ENCODE data around the gene IFT27.
"Not testable (repeated sequence)": the region's sequence is repeated elsewhere in the genome, so short reads cannot be mapped to it uniquely, and the experiment has no call there.

The IFT27 gene

GRCh38 chr22:36745301-36745995 is 30.5 kb downstream of the IFT27 start:
- DNase-seq (ENCODE audit: low read depth in 4 of 4, low spot score in 1 of 4): no peak

- DNase-seq (ENCODE audit: low read depth in 4 of 4, low spot score in 1 of 4): no peak
Observed at GRCh38 chr22:36744791-36745190, 31.1 kb downstream of the IFT27 start.

GRCh38 chr22:36744413-36744765 is 31.5 kb downstream of the IFT27 start:
- DNase-seq (ENCODE audit: low read depth in 4 of 4, low spot score in 1 of 4): no peak

GRCh38 chr22:36743591-36744412 is 32.1 kb downstream of the IFT27 start:
- no peak for DNase-seq (ENCODE audit: low read depth in 4 of 4, low spot score in 1 of 4)

GRCh38 chr22:36743011-36743410 is 32.9 kb downstream of the IFT27 start:
- no peak for DNase-seq (ENCODE audit: low read depth in 4 of 4, low spot score in 1 of 4)

- DNase-seq (ENCODE audit: low read depth in 4 of 4, low spot score in 1 of 4): no peak
Observed at GRCh38 chr22:36741968-36742367, 34.0 kb downstream of the IFT27 start.

GRCh38 chr22:36741204-36741793 is 34.6 kb downstream of the IFT27 start:
- no peak for DNase-seq (ENCODE audit: low read depth in 4 of 4, low spot score in 1 of 4)

- DNase-seq (ENCODE audit: low read depth in 4 of 4, low spot score in 1 of 4): no peak
Observed at GRCh38 chr22:36740716-36741115, 35.2 kb downstream of the IFT27 start.

GRCh38 chr22:36739185-36739584 is 36.7 kb downstream of the IFT27 start:
- no peak for DNase-seq (ENCODE audit: low read depth in 4 of 4, low spot score in 1 of 4)

- DNase-seq (ENCODE audit: low read depth in 4 of 4, low spot score in 1 of 4): no peak
Observed at GRCh38 chr22:36738416-36739020, 37.4 kb downstream of the IFT27 start.

GRCh38 chr22:36737776-36738175 is 38.1 kb downstream of the IFT27 start:
- DNase-seq (ENCODE audit: low read depth in 4 of 4, low spot score in 1 of 4): no peak

GRCh38 chr22:36736701-36737320 is 39.1 kb downstream of the IFT27 start:
- DNase-seq (ENCODE audit: low read depth in 4 of 4, low spot score in 1 of 4): no peak

- no peak for DNase-seq (ENCODE audit: low read depth in 4 of 4, low spot score in 1 of 4)
Observed at GRCh38 chr22:36734171-36735058, 41.5 kb downstream of the IFT27 start.

- DNase-seq (ENCODE audit: low read depth in 4 of 4, low spot score in 1 of 4): no peak
Observed at GRCh38 chr22:36733271-36733670, 42.6 kb downstream of the IFT27 start.

GRCh38 chr22:36732609-36733008 is 43.3 kb downstream of the IFT27 start:
- no peak for DNase-seq (ENCODE audit: low read depth in 4 of 4, low spot score in 1 of 4)

- DNase-seq (ENCODE audit: low read depth in 4 of 4, low spot score in 1 of 4): no peak
Observed at GRCh38 chr22:36731916-36732315, 44.0 kb downstream of the IFT27 start.

GRCh38 chr22:36731321-36731720 is 44.6 kb downstream of the IFT27 start:
- not testable (repeated sequence) for DNase-seq (ENCODE audit: low read depth in 4 of 4, low spot score in 1 of 4)

GRCh38 chr22:36730176-36730858 is 45.6 kb downstream of the IFT27 start:
- DNase-seq (ENCODE audit: low read depth in 4 of 4, low spot score in 1 of 4): no peak

GRCh38 chr22:36729321-36729720 is 46.6 kb downstream of the IFT27 start:
- DNase-seq (ENCODE audit: low read depth in 4 of 4, low spot score in 1 of 4): no peak

- DNase-seq (ENCODE audit: low read depth in 4 of 4, low spot score in 1 of 4): no peak
Observed at GRCh38 chr22:36728505-36728904, 47.4 kb downstream of the IFT27 start.
